DMS53 treated with DMSO at 0.1 percent for 48 hours (cell line): ENCODE results near the gene GORASP1.
"Not testable (repeated sequence)": the region's sequence is repeated elsewhere in the genome, so short reads cannot be mapped to it uniquely, and the experiment has no call there.

ENCODE experiments used
- DNase-seq: peaks from one replicate; lab custom pipeline; 2025; ENCODE audit not compliant: unreplicated experiment; lab: John Stamatoyannopoulos, UW

GORASP1 gene

GRCh38 chr3:39067286-39067685 lies 40.1 kb downstream of the GORASP1 start:
- no peak for DNase-seq

- DNase-seq: no peak
These were observed 42.2 kb downstream of the GORASP1 start for GRCh38 chr3:39065197-39065596.

GRCh38 chr3:39064646-39065045 lies 42.8 kb downstream of the GORASP1 start:
- DNase-seq: no peak

DNA sequence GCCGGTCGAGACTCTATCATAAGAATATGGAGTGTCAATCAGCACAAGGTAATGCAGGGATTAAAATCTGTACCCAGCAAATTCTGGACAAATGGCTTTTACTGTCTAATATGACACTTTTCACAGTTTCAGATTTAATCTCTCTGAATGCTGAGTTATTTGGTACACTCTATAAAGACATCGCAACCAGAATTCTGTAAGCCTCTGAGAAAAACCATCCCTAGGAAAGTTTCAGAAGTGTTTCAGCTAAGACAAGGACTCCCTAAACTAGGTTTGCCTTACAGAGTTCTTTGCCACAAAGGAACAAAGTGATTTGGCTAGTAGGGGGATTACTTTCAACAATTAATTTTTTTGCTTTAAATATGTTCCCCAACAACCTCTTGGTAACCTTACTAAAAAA lies 44.3 kb downstream of the GORASP1 start:
- no peak for DNase-seq

DNA sequence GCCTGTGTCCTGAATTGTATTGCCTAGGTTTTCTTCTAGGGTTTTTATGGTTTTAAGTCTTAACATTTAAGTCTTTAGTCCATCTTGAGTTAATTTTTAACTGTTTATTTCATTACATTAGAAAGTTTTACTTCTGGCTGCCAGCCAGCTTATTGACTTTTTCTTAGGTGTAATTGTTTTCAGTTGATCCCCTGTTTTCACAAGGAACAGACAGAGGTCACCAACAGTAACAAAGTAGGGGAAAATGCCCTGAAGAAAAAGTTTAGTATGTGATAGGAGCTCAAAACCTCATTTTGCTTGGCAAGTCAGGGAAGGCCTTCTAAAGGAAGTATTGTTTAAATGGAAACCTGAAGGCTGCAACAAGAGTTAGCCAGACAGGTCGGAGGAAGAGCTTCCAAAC lies 45.2 kb downstream of the GORASP1 start:
- no peak for DNase-seq

DNA sequence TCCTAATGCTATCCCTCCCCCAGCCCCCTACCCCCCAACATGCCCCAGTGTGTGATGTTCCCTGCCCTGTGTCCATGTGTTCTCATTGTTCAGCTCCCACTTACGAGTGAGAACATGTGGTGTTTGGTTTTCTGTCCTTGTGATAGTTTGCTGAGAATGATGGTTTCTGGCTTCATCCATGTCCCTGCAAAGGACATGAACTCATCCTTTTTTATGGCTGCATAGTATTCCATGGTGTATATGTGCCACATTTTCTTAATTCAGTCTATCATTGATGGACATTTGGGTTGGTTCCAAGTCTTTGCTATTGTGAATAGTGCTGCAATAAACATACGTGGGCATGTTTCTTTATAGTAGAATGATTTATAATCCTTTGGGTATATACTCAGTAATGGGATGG lies 46.2 kb downstream of the GORASP1 start:
- DNase-seq: not testable (repeated sequence)

- no peak for DNase-seq
These were observed 51.3 kb downstream of the GORASP1 start for GRCh38 chr3:39056151-39056550.

GRCh38 chr3:39053696-39054095 lies 53.7 kb downstream of the GORASP1 start:
- DNase-seq: no peak

DNA sequence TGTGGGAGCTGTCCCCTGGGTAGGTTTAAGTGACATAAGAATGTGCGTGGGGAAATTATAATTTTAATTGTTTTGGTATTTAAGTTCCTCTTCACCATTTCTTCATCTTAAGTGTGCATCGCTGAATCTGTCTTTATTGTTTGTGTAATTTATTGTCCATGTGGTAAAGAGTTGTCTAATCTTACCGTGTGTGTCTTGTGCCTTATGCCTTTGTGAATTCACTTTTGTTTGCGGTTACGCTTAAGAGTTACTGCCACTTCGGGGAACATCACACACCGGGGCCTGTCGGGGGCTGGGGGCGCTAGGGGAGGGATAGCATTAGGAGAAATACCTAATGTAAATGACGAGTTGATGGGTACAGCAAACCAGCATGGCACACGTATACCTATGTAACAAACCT lies 54.8 kb downstream of the GORASP1 start:
- DNase-seq: no peak

GRCh38 chr3:39051649-39052561 lies 55.5 kb downstream of the GORASP1 start, which contains the start of the genes SCN11A and WDR48:
SCN11A (minus strand) TSS chr3:39051944; CDS start chr3:38950362, 101,582 bp downstream.
WDR48 (plus strand) TSS chr3:39052016; CDS start chr3:39052026, 10 bp downstream.
- peak; percentile 41 for DNase-seq

DNA sequence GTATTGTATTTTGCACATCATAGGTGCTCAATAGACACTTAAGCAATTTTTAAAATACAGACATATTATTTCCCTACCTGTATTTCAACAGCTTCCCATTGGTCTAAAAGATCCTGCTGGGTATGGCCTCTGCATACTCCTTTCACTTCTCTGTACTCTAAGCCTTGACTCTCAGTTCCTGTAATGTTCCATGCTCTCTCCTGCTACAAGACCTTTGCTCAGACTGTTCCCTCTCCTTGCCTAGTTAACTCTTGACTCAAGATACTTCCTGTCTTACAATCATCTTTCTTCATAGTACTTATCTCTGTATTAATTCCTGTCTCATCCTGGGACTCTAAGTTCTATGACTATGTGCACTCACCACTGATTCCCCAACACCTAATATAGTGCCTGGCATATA lies 57.4 kb downstream of the GORASP1 start:
- DNase-seq: no peak
